Hindlimb muscle (tissue), 1 donor: Measurements from ENCODE around the gene OGFRL1. TPM values are rescaled to one million over a fixed set of nuclear protein-coding genes. Genes with fewer than 3 reads are reported as not detected.

Source experiments
- DNase-seq: peaks from one replicate; pipeline ENCODE4 v3.0.0-alpha.2; 2013
- polyA plus RNA-seq: library from polyadenylated mRNA; unstranded; fragments of 120-200 nt; gene quantifications from one replicate; pipeline ENCODE4 v1.2.1, GENCODE V29; 2013; ENCODE audit not compliant: insufficient read length

The OGFRL1 gene
- polyA plus RNA-seq, 1 donor: 9.8 TPM

DNA sequence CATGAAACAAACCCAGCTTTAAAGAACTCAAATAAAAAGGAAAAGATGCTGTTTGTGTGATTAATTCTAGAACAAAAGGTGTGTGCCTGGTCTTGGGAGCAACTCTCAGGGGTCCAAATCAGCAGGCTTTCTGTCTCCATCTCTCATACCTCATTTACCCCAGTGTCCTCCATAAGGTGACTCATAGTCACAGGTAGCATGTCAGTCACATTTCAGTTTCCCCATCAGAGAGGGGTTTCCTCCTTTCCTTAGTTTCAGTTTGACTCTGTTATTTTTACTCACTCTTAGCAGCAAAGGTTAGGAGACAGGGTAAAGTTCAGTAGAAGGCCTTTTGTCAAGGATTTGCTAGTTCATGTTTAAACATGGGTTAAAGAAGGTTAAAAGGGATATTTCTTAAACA lies 46.2 kb downstream of the OGFRL1 start:
- DNase-seq: no peak

DNA sequence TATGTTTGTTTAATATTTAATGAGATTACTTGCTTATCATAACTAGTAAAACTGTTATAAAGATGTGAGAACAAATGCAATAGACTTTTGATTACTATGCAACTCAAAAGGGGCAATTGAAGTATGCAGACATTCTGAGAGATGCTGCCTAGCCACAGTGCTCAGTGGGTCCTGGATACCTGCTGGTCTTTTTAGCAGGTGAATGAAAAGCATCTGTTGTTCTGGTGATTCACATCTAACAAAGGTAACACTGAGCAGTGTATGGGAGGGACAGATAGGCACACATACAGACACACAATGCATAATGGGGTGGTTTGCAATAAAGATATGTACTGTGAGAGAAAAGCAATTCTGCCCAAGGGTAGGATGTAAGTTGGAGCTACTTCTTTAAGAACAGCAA lies 46.9 kb downstream of the OGFRL1 start:
- DNase-seq: no peak

DNA sequence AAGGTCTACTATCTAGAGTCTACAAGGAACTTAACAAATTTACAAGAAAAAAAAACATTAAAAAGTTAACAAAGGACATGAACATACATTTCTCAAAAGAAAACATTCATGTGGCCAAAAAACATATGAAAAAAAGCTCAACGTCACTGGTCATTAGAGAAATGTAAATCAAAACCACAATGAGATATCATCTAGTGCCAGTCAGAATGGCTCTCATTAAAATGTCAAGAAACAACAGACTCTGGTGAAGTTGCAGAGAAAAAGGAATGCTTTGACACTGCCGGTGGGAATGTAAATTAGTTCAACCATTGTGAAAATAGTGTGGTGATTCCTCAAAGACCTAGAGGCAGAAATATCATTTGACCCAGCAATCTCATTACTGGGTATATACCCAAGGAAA lies 48.3 kb downstream of the OGFRL1 start:
- no peak for DNase-seq

DNA sequence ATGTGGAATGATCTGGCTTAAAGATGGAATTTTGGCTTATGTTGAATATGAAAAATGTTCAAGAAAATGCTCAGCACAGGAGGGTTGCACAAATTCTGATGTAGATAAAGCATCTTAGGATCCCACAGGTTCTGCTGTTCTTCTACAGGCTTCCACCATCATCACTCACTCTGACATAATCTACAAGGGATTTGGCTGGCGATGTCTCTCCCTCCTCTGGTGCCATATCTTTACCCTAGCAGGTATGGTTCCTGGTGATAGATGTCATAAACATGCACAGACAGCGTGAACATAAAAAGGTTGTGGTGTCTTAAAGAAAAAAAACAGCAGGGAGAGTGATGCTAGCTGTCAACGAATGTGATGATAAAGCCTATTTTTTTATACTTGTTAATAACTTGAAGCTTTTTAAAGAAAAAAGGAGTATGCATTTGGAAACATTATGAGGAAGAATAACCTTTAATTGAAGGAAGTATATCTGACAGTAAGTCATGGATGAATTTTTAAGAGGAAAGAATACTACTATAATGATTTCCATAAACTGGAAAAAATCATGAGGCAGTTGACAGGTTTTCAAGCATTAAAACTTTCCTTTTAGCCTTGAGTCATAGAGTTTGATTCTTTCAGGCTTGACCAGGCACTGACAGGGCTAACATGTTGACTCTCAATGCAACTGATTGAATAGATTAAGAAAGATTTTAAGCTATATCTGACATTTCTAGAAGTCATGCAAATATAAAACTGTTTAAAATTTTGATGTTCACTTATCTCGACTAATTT lies 50.1 kb downstream of the OGFRL1 start:
- no peak for DNase-seq

DNA sequence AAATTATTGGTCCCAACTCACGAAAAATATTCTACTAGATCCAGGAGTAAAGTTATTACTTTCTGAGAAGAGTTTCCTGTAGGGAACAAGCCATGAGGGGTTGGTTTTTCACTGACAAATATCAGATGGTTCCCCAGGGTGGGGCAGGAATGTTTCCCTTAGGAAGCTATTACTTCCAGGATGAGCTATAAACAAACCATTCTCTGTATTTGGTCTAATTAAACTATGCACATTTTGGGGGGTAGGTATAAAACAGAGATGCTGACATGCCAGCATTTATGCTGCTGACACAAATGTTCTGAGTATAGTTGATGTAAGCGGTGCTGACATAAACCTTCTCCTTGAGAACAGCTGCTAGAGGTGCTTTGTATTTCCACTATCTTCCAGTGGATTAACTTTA lies 54.2 kb downstream of the OGFRL1 start:
- DNase-seq: no peak

DNA sequence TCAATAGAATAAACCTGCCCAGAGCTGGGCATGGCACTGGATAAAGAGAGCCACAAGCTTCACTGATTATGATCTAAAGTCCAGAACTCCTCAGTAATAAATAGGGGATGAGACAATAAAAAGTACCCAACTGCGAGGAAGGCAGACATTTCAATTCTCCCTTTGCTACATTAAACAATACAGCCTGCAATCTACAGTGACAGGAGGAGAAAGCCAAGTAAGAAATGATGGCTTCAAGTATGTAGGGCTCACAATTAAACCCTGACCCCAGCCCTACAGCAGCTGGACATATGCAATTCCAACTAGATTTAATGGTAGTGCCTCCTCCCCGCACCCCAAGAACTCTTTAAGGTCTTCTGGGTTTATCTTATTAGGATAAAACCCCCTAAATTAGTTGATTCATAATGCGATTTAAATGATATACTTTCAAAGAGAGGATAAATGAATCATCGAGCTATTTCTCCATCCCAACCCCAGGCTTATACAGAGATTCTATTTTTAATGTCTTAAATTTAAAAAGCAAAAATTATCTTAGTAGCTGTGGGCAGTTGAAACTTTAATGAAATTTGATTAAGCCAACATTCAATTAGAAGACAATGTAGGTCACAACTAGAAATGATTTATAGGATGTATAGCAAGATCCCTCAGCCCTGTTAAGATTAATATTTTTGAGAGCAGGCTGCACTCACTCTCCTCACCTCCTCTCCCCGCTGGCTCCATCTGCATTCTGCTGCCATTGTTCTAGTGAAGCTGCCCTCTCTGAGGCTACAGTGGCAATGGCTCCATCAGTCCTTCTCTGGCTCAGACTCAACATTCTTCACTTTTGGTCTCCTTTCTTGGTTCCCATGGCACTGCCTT lies 57.1 kb downstream of the OGFRL1 start:
- no peak for DNase-seq

DNA sequence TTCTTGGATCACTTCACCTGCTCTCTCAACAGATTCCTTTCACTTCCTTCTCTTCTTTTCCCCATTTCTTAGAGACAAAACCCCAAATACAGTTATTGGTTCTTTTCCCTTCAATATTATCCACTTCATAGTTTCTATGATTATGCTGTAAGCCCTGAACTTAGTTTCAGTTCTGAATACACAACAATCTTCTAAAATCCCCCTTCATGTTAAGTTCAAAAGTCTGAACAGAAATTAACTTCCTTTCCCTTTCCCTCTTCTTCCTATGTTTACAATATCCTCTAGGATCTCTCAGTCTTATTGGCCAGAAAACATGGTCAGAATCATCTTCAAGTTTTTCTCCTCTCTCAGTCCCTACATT lies 57.7 kb downstream of the OGFRL1 start:
- no peak for DNase-seq

DNA sequence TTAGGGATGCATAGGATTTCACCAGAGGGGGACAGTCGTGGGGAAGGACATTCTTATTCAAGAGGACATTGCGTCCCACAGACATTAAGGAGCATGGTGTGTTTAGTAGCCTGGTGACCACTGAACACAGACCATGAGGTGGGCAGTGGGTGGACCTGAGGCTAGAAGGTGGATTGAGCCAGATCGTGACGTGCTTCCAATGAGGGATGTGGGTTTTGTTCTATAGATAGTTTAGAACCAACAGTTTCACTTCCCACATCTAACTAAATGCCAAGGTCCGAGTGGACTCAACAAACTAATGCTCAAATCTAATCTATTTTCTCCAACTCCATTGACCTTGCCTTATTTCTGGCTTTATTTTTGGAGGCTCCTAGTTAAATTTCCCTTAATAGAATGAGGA lies 58.5 kb downstream of the OGFRL1 start:
- no peak for DNase-seq

DNA sequence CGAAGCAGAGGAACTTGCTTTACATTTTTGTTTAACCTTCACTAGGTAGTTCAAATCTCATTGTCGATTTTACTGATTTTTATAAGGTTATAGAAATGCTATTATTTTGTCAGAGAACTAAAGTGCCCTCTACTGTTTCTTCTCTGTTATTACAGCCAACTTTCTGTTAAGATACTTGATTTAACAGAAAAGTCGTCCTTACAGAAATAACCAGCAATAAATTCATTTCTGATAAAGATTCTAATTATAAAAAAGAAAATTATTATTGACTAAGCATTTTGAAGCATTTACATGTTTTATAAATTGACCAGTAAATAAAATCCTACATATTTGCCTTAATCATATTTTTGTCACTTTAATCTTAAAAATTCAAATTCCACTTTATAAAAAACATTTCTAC lies 60.8 kb downstream of the OGFRL1 start:
- DNase-seq: no peak

DNA sequence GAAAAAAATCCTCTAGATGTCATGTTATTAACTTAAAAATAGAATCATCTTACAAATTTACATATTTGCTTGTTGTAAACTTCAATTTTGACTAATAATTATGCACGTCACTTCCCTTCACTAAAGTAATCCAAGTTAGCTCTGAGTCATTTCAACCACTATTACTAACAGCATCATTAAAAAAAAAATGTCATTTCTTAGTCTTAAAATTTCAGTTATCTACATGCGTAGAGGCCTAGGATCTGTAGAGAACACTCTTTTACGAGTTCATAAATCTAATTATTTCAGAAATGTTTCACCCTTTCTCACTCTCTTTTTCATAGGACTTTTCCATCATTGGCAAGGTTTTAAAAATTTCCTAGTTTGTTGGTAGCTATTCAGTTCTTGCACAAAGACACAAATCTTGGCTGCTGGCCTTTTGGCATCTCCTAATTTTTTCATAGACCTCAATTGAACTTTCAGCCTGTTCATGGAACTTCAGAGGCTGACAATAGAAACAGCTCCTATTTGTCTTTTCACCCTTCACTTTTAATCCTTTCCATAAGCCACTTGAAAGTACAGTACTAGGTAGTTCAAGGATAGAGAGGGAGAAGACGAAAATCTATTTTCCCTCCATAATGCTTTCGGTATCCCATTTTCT lies 61.5 kb downstream of the OGFRL1 start:
- no peak for DNase-seq

DNA sequence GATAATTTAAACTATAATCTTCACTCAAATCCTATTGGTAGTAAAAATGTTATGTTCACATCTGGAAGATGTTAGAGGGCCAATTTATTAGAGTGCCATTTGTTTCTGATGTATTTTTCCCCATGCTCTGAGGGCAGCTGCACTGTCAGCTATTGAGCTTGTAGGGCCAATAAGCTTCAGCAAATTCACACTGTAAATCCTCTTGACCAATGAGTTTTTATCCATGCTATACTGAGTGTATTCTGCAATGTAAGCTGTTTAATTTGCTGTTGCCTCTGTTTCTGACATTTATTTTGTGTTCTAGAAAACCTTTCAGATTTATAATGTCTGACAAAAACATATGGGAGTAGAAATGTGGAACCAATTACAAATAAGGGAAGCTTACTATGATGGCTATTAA lies 62.6 kb downstream of the OGFRL1 start:
- no peak for DNase-seq
